ENCODE measurements around the gene ATP8B1. TPM values are rescaled to one million over a fixed set of nuclear protein-coding genes. Genes with fewer than 3 reads are reported as not detected.

The ATP8B1 gene
- total RNA-seq, 1 donor from 2014 or later, result 66.7 TPM

DNA sequence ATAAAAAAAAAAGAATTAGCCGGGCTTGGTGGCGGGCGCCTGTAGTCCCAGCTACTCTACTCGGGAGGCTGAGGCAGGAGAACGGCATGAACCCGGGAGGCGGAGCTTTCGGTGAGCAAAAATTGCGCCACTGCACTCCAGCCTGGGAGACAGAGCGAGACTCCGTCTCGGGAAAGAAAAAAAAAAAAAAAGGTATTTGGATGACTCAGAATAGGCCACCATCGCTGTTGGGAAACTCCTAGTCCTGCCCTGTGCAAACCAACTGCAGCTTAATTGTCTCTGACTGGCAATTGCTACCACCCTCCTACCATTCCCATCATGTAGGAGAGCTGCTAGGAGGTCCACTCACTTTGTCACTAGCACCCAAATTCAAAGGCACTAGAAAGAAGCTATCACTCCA lies 43.5 kb downstream of the ATP8B1 start:
- Mint-ChIP-seq H3K27me3 (ENCODE audit: unreplicated experiment) (peaks cover 5% of the 10 kb centered on the region), H3K36me3 (ENCODE audit: low read depth, unreplicated experiment) (peaks cover 23% of the 10 kb centered on the region), H3K27ac (ENCODE audit: unreplicated experiment) (no peak overlapping the region), H3K4me3 (ENCODE audit: unreplicated experiment) (peak overlapping the region; percentile 51), H3K4me1 (ENCODE audit: unreplicated experiment) (peaks cover 13% of the 10 kb centered on the region), H3K9me3 (ENCODE audit: unreplicated experiment) (no peaks in the 10 kb centered on the region)
- TF ChIP-seq, protein P1, sequence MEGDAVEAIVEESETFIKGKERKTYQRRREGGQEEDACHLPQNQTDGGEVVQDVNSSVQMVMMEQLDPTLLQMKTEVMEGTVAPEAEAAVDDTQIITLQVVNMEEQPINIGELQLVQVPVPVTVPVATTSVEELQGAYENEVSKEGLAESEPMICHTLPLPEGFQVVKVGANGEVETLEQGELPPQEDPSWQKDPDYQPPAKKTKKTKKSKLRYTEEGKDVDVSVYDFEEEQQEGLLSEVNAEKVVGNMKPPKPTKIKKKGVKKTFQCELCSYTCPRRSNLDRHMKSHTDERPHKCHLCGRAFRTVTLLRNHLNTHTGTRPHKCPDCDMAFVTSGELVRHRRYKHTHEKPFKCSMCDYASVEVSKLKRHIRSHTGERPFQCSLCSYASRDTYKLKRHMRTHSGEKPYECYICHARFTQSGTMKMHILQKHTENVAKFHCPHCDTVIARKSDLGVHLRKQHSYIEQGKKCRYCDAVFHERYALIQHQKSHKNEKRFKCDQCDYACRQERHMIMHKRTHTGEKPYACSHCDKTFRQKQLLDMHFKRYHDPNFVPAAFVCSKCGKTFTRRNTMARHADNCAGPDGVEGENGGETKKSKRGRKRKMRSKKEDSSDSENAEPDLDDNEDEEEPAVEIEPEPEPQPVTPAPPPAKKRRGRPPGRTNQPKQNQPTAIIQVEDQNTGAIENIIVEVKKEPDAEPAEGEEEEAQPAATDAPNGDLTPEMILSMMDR (IDR thresholded peaks at IDR 0.05; ENCODE audit: unreplicated experiment), result no peak
- DNase-seq (ENCODE audit: low spot score), result no peak

DNA sequence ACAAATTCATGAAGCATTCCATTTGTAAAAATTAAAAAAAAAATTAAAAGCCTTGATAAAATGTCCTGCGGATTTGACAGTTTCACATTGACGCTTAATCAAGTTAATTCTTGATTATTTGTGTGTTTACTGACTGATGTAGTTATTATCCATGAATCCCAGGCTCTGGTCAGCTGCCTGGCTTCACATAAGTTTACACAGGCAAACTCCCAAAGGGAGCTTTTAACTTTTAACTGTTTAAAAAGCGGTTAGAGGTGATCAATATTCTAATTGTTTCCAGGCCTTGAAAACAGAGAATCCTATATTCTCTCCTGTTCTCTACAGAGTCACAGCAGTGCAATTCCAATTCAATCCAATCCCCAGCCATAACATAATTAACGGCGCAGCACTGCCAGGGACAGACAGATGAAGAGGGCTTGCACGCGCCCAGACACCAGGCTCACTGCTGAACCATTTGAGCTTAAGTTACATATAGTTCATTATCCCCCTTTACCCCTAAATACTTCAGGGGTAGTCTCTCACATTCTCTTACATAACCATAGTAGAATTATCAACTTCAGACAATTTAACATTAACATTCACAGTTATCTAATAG lies 47.5 kb downstream of the ATP8B1 start:
- DNase-seq (ENCODE audit: low spot score), result no peak
- Mint-ChIP-seq H3K27ac (ENCODE audit: unreplicated experiment) (no peak overlapping the region), H3K4me3 (ENCODE audit: unreplicated experiment) (no peak overlapping the region), H3K36me3 (ENCODE audit: low read depth, unreplicated experiment) (peaks cover 22% of the 10 kb centered on the region), H3K27me3 (ENCODE audit: unreplicated experiment) (peaks cover 5% of the 10 kb centered on the region), H3K9me3 (ENCODE audit: unreplicated experiment) (no peaks in the 10 kb centered on the region), H3K4me1 (ENCODE audit: unreplicated experiment) (peaks cover 4% of the 10 kb centered on the region)
- TF ChIP-seq, protein P1 (IDR thresholded peaks at IDR 0.05; ENCODE audit: unreplicated experiment), result no peak

DNA sequence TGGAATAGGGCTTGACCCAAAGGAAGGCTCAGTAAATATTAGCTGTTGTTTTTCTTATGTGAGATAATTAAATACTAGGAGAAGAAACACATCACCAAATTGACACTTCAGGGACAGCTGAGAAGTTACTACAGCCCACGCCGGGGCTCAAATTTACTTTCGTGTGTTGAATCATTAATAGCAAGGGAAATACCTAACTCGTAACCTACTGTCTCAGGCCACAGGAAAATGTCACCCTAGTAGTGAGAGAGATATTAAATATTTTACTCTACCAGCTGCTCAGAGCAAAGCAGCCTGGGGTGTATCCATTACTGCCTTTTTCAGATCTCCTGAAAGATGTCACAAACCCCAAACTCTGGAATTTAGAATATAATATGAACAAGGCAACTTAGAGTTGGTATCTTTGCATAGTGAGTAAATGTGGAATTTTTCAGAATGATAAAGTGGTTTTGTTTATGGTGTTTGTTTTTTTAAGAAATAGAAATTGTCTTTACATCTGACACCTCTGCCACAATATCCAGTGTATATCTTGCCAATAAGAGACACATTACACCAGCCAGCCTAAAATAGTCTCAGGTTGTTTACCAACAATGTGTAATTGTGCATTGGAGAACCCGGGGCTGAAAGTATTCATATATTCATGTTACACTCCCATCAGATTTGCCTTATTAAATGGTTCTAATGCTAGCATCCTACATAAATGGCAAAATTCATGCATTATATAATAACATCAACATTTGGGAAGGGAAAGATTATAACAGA lies 48.4 kb downstream of the ATP8B1 start:
- H3K27ac Mint-ChIP-seq (ENCODE audit: unreplicated experiment), result no peak overlapping the region
- H3K36me3 Mint-ChIP-seq (ENCODE audit: low read depth, unreplicated experiment), result peaks cover 15% of the 10 kb centered on the region
- H3K4me1 Mint-ChIP-seq (ENCODE audit: unreplicated experiment), result peaks cover 7% of the 10 kb centered on the region
- H3K9me3 Mint-ChIP-seq (ENCODE audit: unreplicated experiment), result no peaks in the 10 kb centered on the region
- TF ChIP-seq, protein P1 (IDR thresholded peaks at IDR 0.05; ENCODE audit: unreplicated experiment), result no peak
- DNase-seq (ENCODE audit: low spot score), result no peak
- H3K27me3 Mint-ChIP-seq (ENCODE audit: unreplicated experiment), result no peaks in the 10 kb centered on the region
- H3K4me3 Mint-ChIP-seq (ENCODE audit: unreplicated experiment), result no peak overlapping the region

DNA sequence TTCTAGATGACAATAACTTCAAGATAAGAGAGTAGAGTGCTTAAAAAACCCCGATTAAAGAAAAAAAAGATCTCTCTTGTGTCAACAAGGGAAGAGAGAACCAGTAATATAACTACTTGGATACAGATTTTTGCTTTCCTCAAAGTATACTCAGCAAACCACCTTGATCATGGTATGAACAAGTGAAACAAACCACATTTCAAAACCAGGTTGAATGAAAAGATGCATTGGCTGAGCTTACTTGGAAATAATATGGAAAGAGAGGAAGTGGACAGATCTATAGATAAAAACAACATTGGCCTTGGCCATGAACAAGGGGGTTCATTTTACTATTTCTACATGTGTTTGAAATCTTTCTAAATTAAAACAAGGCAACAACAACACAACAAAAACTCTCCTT lies 50.1 kb downstream of the ATP8B1 start:
- Mint-ChIP-seq H3K4me1 (ENCODE audit: unreplicated experiment) (peaks cover 18% of the 10 kb centered on the region), H3K27me3 (ENCODE audit: unreplicated experiment) (no peaks in the 10 kb centered on the region), H3K27ac (ENCODE audit: unreplicated experiment) (no peak overlapping the region), H3K4me3 (ENCODE audit: unreplicated experiment) (no peak overlapping the region), H3K36me3 (ENCODE audit: low read depth, unreplicated experiment) (peaks cover 15% of the 10 kb centered on the region), H3K9me3 (ENCODE audit: unreplicated experiment) (no peaks in the 10 kb centered on the region)
- no peak for DNase-seq (ENCODE audit: low spot score)
- TF ChIP-seq, protein P1 (IDR thresholded peaks at IDR 0.05; ENCODE audit: unreplicated experiment), result no peak

DNA sequence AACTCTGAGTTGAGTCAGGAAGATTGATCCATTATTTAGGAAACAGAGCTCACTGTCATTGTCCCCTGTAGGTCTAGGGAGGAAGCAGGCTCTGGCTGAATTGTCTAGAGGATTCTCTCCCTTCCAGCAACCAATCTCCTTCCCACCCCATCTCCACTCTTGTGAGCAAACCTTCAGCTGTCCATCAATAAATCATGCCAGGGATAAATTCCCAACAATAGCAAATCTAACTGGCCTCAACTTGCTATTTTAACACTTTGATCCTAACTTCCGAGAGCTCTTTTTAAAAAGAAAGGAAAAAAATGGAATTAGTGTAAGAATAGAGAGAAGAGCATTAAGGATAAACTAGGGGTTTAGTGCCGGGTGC lies 53.5 kb downstream of the ATP8B1 start:
- no peak for DNase-seq (ENCODE audit: low spot score)
- H3K4me1 Mint-ChIP-seq (ENCODE audit: unreplicated experiment), result peaks cover 18% of the 10 kb centered on the region
- no peaks in the 10 kb centered on the region for H3K27me3 Mint-ChIP-seq (ENCODE audit: unreplicated experiment)
- H3K4me3 Mint-ChIP-seq (ENCODE audit: unreplicated experiment), result no peak overlapping the region
- no peak overlapping the region for H3K27ac Mint-ChIP-seq (ENCODE audit: unreplicated experiment)
- TF ChIP-seq, protein P1 (IDR thresholded peaks at IDR 0.05; ENCODE audit: unreplicated experiment), result no peak
- H3K36me3 Mint-ChIP-seq (ENCODE audit: low read depth, unreplicated experiment), result no peaks in the 10 kb centered on the region
- no peaks in the 10 kb centered on the region for H3K9me3 Mint-ChIP-seq (ENCODE audit: unreplicated experiment)
